GM12873 (cell line): ENCODE results near the gene TFB1M.

Source experiments
- CTCF ChIP-seq: IDR thresholded peaks from 2 replicates; pipeline ENCODE4 v1.5.1; 2012; ENCODE audit warnings: low read depth, mild to moderate bottlenecking, moderate library complexity, low read length, control low read depth; ENCODE audit not compliant: insufficient read depth; ENCODE audit errors: missing control alignments

TFB1M gene

DNA sequence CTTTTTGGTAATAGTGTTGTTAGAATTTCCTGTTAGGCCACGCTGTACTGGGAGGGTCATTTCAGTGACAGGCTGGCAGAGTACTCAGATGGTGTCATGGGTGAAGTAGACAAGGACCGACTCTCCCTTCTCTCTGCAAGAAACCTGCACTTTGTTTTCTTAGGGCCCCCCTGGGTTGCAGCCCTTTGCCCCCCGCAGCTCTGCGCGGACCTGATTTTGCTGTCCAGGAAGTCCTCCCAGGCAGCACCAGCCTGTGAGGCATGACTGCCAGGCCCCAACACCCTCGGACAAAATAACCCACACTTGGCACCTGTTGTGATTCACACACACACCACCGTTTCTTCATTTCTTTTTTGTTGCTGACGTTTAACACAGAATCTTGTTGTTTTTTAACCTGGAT is 72.3 kb downstream of the TFB1M start:
- TF ChIP-seq CTCF: no peak

- no peak for TF ChIP-seq CTCF
Measured at GRCh38 chr6:155240905-155241600, 73.2 kb downstream of the TFB1M start.

DNA sequence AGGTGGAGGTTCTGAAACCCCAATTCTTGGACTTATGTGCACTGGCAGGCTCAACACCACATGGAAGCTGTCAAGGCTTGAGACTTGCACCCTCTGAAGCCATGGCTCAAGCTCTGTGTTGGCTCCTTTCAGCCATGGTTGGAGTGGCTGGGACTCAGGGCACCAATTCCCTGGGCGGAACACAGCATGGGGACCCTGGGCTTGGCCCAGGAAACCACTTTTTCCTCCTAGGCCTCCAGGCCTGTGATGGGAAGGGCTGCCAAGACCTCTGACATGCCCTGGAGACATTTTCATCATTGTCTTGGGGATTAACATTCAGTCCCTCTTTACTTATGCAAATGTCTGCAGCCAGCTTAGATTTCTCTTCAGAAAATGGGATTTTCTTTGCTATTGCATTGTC is 76.7 kb downstream of the TFB1M start:
- TF ChIP-seq CTCF: no peak

- TF ChIP-seq CTCF: no peak
Measured at GRCh38 chr6:155235087-155235486, 79.2 kb downstream of the TFB1M start.

DNA sequence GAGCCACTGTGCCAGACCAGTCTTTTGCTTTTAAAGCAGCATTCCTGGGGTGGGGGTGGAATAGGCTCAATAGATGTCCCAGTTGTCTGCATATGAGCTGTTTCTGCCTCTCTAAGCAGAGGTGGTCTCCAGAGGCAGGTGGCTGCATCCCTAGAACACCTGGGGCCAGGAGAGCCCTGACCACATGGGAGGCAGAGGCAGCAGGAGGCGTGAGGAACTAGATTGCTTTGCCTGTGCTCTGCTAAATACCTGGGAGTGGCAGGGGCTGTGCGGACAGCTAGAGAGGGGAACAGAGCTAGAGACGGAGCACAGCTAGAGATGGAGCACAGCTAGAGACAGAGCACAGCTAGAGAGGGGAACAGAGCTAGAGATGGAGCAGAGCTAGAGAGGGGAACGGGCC is 79.6 kb downstream of the TFB1M start:
- TF ChIP-seq CTCF: no peak

GRCh38 chr6:155234167-155234566 is 80.1 kb downstream of the TFB1M start:
- TF ChIP-seq CTCF: no peak

GRCh38 chr6:155232848-155233247 is 81.4 kb downstream of the TFB1M start:
- TF ChIP-seq CTCF: no peak
